ENCODE data around the gene NSG1.

Gene NSG1

DNA sequence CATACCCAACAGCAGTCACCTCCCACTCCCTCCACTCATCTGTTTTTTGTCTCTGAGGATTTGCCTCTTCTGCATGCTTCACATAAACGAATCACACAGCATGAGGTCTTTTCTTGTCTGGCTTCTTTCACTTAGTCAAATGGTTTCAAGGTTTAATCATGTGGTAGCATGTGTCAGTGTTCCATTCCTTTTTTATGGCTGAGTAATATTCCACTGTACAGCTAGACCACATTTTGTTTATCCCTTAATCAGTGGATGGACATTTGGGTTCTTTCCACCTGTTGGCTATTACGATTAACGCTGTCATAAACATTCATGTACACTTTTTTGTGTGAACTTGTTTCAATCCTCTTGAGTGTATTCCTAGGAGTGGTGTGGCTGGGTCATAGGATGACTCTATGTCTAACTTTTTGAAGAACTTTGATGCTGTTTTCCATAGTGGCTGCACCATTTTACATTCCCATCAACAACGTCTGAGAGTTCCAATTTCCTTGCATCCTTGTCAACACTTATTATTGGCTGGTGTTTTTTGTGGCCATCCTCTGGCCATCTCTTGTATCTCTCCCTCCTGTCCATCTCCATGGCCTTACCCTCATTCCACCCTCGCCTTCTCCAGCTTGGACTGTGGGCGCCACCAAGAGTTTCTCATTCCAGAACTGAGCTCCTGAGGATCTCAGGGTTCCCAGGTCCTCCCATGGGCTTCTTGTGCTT is 12.4 kb upstream of the NSG1 start:
- no peak for DNase-seq

- DNase-seq = no peak
Measured at GRCh38 chr4:4376074-4376473, 10.8 kb upstream of the NSG1 start.

GRCh38 chr4:4377191-4377590 is 9.7 kb upstream of the NSG1 start:
- no peak for DNase-seq

GRCh38 chr4:4377732-4378460 is 9.0 kb upstream of the NSG1 start:
- no peak for DNase-seq

DNA sequence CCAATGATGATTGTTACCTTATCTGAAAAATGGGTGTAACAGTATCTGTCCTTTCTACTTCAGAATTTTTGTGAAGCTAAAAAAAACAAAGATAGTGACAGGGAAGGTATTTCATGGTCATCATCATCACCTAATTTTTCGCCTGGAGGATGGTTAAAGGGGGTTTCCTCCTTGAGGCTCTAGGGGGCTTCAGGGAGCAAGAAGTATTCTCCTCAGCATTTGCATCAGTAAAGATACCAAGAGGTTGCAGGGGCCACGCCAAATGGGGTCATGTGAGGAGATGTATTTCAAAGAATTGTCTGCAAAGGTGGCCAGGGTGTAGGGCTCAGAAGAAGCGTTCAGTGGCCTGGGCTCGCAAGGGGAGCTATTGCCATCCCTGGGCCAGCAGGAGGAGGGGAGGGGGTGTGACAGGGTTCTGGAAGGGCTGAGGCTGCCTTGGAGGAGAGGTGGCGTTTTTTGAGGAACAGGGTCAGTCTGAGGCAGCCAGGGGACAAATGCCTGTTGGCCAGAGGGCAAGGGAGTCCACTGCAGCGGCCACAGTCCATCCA is 7.3 kb upstream of the NSG1 start:
- DNase-seq = no peak

DNA sequence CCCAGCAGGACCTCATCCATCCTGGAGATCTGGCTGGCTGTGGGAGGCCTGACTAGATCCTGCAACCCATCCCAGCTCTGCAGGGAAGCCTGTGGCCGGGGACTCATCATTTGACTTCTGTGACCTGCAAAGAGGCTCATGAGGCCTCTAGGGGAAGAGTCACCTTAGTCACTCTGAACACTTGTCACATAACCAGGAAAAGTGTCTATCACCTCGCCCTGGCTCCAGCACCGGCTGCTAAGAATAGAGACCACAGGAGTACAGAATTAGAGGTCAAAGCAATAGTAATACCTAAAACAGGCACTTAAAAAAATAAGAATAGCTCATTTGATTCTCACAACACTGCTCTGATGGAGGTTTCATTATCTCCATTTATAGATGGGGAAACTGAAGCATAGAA is 3.8 kb upstream of the NSG1 start:
- no peak for DNase-seq

GRCh38 chr4:4384837-4385236 is 2.1 kb upstream of the NSG1 start:
- no peak for DNase-seq

GRCh38 chr4:4385729-4386295 is 1.1 kb upstream of the NSG1 start:
- DNase-seq = no peak

GRCh38 chr4:4386296-4386735 is 586 bp upstream of the NSG1 start:
- no peak for DNase-seq

- no peak for DNase-seq
Measured at GRCh38 chr4:4387531-4388310, 819 bp downstream of the NSG1 start.

GRCh38 chr4:4388311-4388790 is 1.4 kb downstream of the NSG1 start:
- no peak for DNase-seq

DNA sequence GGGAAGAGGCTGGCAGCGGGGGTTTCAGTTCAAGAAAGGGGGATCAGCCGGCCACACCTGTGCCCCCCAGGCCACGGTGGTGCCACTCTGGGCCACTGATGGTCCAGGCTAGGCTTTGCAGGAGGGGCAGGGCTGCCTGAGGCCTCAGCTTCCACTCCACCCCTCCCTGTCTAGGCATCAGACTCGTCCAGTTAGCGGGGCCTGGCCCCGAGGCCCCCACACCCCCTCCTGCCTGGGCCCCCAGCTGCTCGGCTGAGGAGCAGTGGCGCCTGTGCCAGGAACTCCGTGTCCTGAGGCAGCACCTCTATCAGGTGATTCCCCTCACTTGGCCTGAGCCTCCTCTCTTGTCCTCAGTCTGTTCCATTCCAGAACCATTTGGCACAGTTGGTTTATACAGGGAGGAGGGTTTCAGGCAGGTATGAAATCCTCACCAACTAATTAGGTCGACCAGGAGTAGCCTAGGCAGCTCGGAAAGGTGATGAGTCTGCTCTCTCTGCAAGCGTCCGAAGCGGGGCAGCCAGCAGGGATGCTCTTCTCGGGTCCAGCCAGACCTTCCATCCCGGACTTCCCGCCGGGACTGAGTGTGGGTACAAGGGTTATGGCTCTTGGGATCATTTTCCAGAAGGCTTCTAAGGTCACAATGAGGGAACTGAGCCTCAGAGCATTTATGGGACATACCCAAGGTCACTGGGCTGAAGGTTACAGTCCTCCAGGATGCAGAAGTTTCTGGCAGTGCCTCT is 2.1 kb downstream of the NSG1 start:
- no peak for DNase-seq

DNA sequence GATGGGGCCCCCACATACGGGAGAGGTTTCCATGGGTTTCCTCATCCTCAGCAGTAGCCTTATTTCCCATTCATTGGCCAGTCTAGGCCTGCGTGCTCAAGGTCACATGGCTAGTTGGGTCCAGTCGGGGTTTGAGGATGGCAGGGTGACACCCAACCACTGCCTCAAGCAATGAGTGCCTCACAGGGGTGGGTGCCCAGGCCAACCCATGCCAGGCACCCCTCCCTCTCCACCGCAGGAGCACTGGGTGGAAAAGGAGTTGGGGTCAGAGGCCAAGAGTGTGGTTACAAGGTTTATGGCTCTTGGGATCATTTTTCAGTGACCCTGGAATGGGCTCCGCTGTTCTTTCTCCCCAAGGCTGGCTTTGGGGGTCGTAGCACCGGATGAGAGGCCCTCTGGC is 3.1 kb downstream of the NSG1 start:
- DNase-seq = no peak

- no peak for DNase-seq
Measured at GRCh38 chr4:4390515-4391240, 3.8 kb downstream of the NSG1 start.

DNA sequence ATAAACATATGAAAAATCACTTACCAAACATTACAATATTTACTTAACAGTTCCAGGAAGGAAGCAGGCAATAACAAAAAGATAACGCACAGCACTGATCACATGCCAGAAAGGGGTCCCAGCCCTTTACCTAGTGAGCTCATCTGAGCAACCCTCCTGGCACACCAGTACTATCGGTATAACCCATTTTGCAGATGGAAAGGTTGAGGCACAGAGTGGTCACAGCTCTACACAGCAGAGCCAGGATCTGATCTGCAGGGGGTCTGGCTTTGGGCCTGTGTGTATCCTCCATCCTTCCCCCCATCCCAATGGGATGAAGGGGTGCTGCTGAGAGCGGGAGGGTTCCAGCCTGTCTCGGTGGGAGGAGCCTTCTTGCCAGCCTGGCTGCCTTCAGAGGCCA is 5.0 kb downstream of the NSG1 start:
- no peak for DNase-seq

DNA sequence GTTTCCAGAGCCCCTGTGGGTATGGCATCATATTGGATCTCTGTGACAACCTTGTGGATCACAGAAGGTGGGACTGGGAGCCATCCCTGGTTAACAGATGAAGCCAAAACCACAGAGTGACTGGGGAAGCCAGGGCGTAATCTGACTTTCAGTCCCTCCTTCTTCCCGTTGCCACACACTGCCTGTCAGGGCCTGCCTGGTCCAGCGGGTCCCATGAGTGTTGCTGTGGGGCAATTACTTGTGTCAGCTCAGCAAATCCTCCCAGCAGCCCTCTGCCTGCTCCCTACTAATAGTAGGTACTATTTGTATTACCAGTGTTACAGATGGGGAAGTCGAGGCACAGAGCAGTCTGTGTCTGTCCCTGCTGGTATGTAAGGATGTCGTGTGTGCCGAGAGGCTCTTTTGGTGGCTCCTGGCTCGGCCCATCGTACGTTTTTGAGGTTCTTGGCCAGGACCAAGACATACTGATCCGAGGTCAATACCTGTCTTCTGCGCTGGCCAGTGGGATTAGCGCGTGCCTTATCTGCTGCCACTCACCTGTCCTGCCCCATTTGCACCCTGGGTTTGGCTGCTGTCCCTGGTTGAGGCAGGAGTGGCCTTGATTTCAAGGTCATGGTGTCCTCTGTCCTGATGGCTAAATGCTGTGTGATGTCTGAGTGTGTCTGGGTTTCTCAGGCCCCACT is 5.7 kb downstream of the NSG1 start:
- no peak for DNase-seq

DNA sequence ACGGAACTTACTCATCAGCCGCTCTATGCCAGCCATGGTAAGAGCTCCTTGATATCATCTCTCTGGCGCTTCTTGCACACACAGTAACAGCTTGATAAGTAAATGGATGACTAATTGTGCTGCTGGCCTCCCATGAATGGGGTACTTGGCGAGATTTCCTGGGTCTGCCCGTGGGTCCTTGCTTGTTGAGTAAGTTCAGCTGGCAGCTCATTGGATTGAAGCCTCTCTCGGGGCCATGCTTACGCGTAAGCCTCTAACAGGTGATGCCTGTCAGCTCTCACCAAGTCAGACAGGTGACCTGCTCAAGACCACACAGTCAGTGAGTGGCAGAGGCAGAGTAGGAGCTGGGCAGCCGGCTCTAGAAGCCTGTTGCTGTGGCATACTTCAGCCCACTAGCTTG is 7.7 kb downstream of the NSG1 start:
- DNase-seq = no peak

- DNase-seq = no peak
Measured at GRCh38 chr4:4395371-4395770, 8.5 kb downstream of the NSG1 start.

DNA sequence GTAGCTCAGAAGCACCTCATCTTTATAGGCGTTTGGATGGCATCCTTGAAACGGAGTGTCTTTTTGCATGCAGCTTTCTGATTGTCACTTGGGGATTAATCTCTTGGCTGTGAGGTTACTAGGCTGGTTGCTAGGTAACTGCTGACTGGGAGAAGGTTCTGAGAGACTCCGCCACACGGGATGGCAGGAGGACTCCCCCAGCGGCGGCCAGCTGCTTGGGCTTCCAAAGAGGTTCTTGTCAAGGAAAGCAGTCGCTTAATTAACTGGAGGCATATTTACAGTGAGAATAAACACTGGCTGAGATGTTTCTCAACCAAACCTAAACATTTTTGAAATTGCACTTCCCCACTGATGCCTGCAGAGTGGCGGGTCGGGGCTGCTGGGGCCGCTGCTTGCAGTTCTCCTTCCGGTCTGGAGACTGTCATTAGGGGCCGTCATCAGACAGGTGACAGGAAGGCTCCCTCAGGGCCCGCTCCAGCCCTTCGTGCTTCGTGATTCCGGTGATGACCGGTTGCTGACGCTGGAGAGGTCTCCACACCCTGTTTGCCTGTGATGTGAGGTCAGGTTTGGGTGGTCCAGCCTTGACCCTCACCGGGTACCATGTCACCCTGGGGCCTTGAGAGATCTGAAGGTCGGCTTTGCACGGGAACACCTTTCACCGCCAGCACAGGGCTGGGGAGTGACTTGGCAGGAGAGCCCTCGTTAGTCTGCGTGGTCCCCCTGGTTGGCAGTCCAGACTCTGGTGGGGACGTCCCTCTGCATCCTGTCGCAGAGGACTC is 9.1 kb downstream of the NSG1 start:
- DNase-seq = no peak
